GM21576 (cell line): ENCODE data around the gene NOS1AP.
"Not testable (repeated sequence)": the region's sequence is repeated elsewhere in the genome, so short reads cannot be mapped to it uniquely, and the experiment has no call there.

ENCODE experiments used
- ATAC-seq: cut with Tn5 transposase; IDR thresholded peaks from one replicate; pipeline ENCODE4 v1.9.1; 2021; ENCODE audit warnings: mild to moderate bottlenecking, moderate library complexity; ENCODE audit not compliant: unreplicated experiment

Gene NOS1AP

GRCh38 chr1:162191396-162192305 is 122.2 kb downstream of the NOS1AP start:
- ATAC-seq = no peak

GRCh38 chr1:162192306-162192678 is 122.8 kb downstream of the NOS1AP start:
- ATAC-seq = no peak

- no peak for ATAC-seq
These were observed 123.3 kb downstream of the NOS1AP start for GRCh38 chr1:162192763-162193162.

- no peak for ATAC-seq
These were observed 123.7 kb downstream of the NOS1AP start for GRCh38 chr1:162193221-162193620.

GRCh38 chr1:162193815-162194214 is 124.3 kb downstream of the NOS1AP start:
- no peak for ATAC-seq

- no peak for ATAC-seq
These were observed 126.1 kb downstream of the NOS1AP start for GRCh38 chr1:162195567-162195966.

GRCh38 chr1:162196387-162196786 is 126.9 kb downstream of the NOS1AP start:
- no peak for ATAC-seq

GRCh38 chr1:162197041-162197531 is 127.6 kb downstream of the NOS1AP start:
- ATAC-seq = no peak

GRCh38 chr1:162197615-162198421 is 128.3 kb downstream of the NOS1AP start:
- no peak for ATAC-seq

- no peak for ATAC-seq
These were observed 130.8 kb downstream of the NOS1AP start for GRCh38 chr1:162200096-162200847.

GRCh38 chr1:162201062-162201461 is 131.6 kb downstream of the NOS1AP start:
- ATAC-seq = not testable (repeated sequence)

GRCh38 chr1:162204129-162204822 is 134.8 kb downstream of the NOS1AP start:
- ATAC-seq = no peak

- no peak for ATAC-seq
These were observed 135.3 kb downstream of the NOS1AP start for GRCh38 chr1:162204823-162205155.

GRCh38 chr1:162206300-162206699 is 136.8 kb downstream of the NOS1AP start:
- ATAC-seq = no peak

GRCh38 chr1:162206749-162207635 is 137.5 kb downstream of the NOS1AP start:
- no peak for ATAC-seq

- no peak for ATAC-seq
These were observed 138.4 kb downstream of the NOS1AP start for GRCh38 chr1:162207862-162208261.

- no peak for ATAC-seq
These were observed 140.7 kb downstream of the NOS1AP start for GRCh38 chr1:162210196-162210595.

GRCh38 chr1:162212713-162213112 is 143.2 kb downstream of the NOS1AP start:
- no peak for ATAC-seq

- ATAC-seq = no peak
These were observed 143.9 kb downstream of the NOS1AP start for GRCh38 chr1:162213281-162213912.
